GM12864 (cell line): Measurements from ENCODE around the gene GDF2.

Source experiments
- DNase-seq: peaks from one replicate; pipeline ENCODE4 v3.0.0-alpha.2; 2011; ENCODE audit warnings: low read depth
- H3K4me3 ChIP-seq: 2 replicates; pipeline ENCODE4 v1.5.1; 2011; ENCODE audit warnings: mild to moderate bottlenecking, low read depth, low read length, control low read depth
- CTCF ChIP-seq: IDR thresholded peaks from 2 replicates; pipeline ENCODE4 v1.5.1; 2011; ENCODE audit warnings: low read depth, mild to moderate bottlenecking, moderate library complexity, low read length, control low read depth, inconsistent platforms; ENCODE audit errors: missing control alignments

Gene GDF2

DNA sequence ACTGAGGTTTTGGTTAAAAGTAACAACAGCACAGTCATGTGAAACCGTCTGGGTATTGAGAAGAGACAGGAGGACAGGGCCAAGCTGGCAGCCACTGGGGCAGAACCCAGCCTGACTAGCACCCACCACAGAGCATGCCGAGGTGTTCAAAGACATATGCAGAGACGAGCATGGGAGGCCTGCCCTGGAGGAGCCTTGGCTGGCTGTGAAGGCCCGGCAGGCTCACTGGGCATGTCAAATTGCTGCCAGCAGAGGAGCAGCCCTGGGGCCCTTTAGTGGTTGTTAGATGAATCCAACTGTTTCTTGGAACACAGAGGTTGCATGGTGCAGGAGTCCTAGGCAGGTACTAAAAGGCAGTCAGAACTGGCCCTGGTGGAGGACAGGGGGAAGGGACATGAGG lies 5.0 kb upstream of the GDF2 start:
- no peak for DNase-seq
- no peak for TF ChIP-seq CTCF
- no peak overlapping the region for H3K4me3 ChIP-seq

DNA sequence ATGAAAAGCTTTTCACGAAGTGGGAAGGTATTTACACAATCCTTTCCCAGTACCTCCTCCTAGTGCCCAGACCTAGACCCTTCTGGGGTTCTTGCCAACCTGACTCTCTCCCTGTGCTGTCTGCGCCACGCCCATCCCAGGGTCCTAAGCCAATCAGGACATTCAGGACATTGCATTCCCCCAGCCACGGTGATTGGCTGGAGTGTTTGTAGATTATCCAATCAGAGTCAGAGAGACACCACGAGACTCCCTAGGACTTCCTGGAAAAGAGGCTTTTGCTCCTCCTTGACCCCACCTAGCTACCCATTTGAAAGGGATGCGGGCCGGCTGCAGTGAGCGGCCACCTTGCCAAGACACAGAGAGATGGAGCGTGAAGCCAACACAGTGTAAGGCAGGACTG lies 3.5 kb upstream of the GDF2 start:
- no peak for TF ChIP-seq CTCF
- H3K4me3 ChIP-seq = no peak overlapping the region
- DNase-seq = no peak

DNA sequence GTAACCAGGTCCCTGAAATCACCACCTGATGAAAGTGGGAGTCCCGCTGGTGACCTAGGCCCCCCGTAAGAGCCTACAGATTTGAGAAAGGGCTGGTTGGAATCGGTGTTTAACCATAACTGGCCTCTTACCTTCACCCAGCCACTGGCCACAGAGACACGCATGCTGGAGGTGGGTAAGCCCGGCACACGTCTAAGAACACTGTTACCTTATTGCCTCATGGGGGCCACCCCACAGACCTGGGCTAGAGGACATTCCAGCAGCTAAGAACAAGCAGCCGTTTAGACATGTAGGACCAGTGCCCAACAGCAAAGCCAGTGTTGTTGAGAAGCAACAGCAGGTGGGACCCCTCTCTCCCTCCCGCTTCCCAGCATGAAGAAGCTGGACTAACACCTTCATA lies 2.5 kb upstream of the GDF2 start:
- no peak for TF ChIP-seq CTCF

DNA sequence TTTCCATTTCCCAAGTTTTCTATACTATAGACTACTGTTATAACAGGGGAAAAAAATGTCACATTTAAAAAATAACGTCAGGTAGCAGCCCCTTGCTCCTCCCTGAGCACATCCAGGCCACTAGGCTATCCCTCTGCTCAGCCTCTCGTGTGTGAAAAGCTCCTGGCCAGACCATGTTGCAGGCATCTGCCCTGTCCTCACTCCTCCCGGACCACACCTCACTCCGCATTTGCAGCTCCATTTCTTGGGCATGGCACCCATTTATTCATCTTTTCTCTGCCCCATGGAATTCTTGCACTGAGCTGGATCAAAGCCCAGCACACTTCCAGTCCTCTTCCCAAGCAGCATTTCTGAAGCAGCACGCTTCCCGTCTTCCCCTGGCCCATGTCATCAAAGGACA lies 1.4 kb upstream of the GDF2 start:
- no peak for TF ChIP-seq CTCF
- H3K4me3 ChIP-seq = no peak overlapping the region
- no peak for DNase-seq

More for the DNA sequence above, 2.5 kb upstream of the GDF2 start:
- H3K4me3 ChIP-seq = no peak overlapping the region
- no peak for DNase-seq

- no peak for DNase-seq
- no peak for TF ChIP-seq CTCF
- H3K4me3 ChIP-seq = no peak overlapping the region
These were observed 596 bp upstream of the GDF2 start for GRCh38 chr10:47321521-47322195.

DNA sequence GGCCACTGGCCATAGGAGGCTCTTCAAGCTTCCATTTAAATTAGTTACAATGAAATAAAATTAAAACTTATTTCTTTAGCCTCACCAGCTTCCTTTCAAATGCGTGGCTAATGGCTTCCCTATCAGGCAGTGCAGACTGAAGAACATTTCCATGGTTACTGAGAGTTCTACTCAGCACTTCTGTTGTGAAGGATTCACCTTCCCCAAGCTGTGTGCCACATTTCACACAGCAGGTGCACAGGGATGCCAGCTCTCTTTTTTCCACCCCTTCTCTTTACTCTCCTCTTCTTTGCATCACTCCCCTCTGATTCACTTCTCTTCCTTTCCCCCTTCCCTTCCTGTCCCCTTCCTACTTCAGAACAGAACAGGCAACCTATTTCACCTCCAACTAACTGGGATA lies 833 bp downstream of the GDF2 start:
- no peak overlapping the region for H3K4me3 ChIP-seq
- TF ChIP-seq CTCF = no peak
- no peak for DNase-seq

DNA sequence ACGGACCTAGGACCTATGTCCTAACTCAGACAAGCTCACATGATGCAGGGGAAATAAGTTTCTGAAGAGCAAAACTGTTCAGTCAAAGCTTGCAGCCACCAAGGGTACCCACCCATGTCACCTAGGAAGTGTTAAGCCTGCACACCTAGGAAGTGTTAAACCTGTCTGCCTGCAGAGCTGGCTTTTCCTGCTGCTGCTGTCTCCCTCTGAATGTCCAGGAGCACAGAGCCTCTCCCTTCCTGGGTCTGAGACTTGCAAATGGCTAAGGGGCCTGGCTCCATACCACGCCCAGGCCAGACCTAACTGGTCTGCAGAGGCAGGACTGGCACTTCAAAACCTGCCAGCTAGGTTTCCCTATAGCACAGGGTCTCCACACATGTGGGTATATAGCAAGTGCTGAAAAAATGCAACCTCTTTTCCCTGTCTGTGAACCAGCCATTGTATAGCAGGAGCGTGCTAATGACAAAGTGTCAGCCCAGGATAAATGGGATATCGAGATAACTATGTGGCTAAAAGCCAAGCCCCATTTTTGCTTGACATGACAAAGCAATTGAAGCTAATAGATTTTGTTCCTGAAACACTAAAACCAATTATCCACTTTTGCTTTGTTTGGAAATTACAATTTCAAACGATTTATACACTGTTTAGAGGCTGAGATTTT lies 1.5 kb downstream of the GDF2 start:
- TF ChIP-seq CTCF = no peak

More for the DNA sequence above, 1.5 kb downstream of the GDF2 start:
- DNase-seq = no peak
- H3K4me3 ChIP-seq = no peak overlapping the region
